GM19239 (cell line): ENCODE measurements around the gene ATAD3A.

Experiments
- DNase-seq: peaks from one replicate; pipeline ENCODE4 v3.0.0; 2011; ENCODE audit warnings: low spot score; ENCODE audit not compliant: insufficient read length
- FAIRE-seq: peaks from 2 replicates; lab custom pipeline; 2011; peaks lifted over from hg19 to GRCh38; lab: Jason Lieb, UNC

Gene ATAD3A

DNA sequence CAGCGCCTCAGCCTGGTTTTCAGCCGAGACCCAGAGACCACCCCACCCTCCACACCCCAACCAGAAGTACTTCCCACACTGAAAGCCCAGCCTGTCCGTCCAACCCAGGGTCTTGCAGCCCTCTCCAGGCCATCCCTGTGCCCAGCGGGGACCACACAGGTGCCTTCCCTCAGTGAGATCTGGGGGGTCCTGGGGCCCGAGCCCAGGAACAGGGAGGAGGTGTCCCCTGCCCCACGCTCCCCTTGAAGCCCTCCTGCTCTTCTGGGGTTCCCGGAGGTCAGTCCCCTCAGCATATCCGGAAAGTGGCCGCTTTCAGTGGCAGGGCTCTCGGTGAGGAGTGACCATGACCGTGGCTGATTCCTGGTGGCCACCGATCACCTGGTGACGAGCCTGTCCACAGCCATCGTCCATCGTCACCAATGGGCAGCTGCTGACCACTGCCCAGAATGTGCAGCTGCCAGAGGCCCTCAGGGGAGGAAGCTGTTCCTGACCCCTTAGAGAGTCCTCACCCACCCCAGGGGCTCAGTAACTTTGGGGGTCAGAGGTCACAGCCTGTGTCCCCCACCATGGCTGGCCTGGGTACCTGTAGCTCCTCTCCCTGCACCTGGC is 25.1 kb downstream of the ATAD3A start:
- no peak for FAIRE-seq
- no peak for DNase-seq

DNA sequence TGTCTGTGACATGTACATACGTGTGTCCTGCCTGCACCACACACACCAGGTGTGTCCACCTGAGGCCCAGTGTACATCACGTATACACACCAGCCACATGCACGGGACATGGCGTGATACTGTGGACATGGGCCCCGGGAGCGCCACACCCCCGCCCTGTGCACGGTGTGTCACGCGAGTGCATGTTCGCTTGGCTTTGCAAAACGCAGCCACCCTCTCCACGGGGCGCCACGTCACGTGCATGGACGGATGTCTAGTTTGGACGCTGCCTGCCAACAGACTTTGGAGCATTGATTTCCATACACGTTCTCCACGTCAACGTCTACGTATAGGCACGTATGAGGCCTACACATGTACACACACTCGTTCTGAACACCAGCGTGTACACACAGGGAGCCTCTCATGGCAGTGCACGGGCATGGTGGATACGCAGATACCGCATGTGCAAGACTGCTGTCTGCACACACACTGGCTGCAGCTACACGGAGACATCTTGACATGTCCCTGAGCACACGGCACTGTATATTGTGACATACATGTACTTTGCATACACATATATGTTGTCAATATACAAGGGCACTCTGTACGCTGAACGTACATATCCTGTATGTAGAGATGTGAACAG is 25.8 kb downstream of the ATAD3A start:
- no peak for FAIRE-seq
- no peak for DNase-seq

DNA sequence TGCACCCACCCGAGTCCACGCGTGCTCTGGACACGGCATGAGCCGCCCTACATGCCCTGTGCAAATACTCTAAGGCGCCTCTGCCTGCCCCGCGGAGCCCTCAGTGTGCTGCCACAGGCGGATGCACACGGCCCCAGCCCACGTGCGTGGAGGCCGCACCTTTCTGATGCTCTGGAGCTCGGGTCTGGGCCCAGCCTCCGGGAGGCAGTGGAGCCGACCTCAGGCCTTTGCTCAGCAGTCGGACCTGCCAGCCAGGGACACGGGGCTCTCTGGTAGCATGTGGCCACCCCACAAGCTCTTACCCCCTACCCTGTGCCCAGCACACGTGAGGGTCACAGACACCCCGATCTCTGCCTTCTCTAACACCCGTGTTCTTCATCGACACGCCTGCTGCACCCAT is 26.4 kb downstream of the ATAD3A start:
- DNase-seq (no peak), FAIRE-seq (no peak)

DNA sequence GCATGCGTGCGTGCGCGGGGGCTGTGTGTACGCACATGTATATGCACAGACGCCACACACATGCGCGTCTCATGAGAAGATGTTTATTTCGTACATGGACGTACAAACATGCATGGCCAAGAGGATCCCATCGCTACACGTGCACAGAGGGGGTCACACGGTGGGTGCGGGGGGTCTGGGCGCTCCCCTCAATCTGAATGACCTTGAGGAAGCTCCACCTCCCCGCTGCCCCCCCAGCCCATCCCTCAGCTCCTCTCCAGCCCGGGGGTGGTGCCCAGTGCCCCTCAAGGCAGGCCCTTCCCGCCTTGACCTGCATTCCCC is 27.0 kb downstream of the ATAD3A start:
- DNase-seq (no peak), FAIRE-seq (no peak)

DNA sequence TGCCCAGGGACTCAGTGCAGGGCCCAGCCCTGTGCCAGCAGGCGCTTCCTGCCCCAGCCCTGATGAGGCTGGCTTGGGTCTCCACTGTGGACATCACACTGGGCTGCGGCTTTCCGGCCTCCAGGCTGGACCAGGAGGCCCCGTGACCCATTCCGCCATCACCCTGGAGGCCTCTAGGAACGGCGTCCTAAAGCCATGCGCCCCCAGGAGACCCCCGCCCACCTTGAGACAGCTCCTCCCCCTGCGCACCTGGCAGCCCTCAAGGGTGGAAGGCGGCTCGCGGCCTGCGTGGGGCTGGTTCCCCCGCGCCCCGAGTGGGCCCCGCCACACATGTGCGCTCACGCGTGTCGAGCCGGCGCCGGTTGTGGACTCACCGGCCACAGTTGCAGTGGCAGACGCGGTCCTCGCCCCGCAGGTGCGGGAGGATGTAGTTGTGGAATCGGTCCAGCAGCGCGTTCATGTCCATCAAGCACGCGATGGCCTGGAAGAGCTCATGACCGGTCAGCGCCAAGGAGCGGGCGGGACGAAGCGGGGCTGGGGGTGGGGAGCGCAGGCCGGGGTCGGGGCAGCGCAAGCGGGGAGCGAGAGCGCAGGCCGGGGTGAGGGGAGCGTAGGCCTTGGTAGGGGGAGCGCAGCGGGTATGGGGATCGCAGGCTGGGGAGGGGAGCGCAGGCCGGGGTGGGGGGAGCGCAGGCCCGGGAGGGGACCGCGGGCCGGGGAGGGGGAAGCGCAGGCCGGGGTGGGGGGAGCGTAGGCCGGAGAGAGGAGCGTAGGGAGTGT is 27.5 kb downstream of the ATAD3A start:
- FAIRE-seq: no peak
- DNase-seq: no peak

DNA sequence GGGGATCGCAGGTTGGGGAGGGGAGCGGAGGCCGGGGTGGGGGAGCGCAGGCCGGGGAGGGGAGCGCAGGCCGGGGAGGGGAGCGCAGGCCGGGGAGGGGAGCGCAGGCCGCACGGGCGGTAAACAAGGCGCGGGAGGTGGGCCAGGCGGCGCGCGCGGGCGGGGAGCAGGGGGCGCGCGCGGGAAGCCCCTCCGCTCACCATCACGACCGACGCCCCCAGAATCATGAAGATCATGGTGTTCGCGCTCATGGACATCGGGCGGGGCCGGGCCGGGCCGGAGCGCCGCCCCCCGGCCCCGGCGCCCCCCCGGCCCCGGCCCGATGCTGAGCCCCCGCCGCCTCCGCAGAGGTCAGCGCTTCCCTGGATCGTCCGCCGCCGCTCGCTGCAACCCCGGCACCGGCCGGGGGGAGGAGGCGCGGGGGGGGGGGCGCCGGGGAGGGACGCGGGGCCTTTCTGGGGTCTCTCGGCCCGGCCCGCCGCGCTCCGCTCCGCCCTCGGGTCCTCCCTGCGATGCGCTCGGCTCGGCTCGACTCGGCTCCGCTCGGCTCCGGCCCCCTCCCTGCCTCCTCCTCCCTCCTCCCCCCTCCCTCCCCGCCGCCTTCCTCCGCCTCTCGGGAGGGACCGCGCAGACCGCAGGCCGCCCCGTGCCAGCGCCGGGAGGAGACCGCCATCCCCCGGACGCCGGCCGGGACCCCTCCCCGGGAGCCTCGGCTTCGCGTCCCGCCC is 28.3 kb downstream of the ATAD3A start, which contains the start of gene TMEM240:
TMEM240 (minus strand) TSS at position 535 of the 728 bp plus-strand sequence; CDS start at position 257, 278 bp downstream.
- FAIRE-seq (no peak), DNase-seq (no peak)

DNA sequence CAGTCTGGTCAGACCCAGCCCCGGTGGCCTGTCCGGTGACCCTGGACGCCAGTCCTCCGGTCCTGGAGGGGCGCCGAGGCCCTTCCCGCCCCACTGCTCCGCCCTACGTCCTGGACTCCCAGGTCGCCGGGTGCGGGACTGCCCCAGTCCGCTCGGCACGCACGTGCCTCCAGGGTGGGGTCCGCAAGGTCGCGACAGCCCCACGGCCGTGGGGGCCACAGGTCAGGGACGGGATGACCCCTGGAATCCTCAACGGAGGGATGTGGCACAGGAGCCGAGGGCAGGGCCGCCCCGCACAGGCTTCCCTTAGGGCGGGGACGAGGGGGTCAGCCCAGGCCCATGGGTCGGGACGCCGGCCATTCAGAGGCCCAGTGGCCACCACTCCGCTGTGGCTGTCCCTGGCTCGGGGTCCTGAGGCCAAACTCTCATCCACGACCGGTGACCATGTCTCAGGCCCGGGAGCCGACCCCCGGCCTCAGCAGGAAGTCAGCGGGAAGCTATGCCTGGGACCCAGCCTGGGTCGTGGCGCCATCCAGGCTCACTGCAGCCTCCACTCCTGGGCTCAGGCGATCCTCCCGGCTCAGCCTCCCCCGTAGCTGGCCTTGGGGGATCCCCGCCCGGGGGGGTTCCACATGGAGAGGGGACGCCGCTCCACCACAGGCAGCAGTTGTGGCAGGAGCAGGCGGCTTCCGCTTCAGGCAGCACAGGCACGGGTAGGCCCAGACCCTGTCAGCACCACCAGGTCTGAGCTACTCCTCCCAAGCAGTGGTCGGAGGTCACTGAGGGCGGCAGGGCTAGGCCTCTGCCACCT is 29.1 kb downstream of the ATAD3A start:
- no peak for DNase-seq
- no peak for FAIRE-seq

DNA sequence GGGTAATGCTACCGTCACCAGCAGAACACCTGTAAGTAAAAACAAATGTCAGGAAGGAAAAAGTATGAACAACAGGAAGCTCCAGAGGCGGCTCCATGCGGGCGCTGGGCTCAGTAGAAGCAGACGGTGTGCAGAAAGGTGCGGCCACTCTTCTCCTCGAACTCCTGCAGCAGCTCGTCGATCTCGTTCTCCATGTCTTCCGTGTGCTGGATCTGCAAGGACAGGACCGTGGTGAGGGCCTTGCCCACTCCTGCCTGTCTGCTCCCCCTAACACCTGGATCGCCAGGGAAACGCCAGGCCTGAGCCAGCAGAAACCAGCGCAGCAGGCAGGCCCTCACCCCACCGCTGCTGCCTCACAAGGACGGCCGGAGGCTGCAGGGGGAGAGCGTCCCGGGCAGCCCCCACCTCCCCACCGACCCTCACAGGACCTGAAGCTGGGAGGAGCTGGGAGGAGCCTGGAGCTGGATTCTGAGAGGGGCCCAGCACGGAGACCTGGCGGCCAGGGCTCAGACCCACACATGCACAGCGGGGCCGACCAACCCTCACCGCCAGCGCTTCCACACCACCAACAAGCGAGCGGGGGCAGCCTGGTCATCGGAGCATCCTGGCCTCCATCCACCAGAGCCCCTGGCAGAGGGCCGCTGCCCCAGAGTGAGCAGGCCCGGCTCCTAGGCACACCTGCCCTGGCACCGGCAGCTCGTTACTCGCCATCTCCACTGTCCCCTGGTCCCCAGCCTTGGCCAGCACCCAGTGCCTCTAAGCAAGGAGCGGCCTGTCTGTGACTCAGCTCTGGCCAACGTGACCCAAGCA is 30.2 kb downstream of the ATAD3A start:
- FAIRE-seq (no peak), DNase-seq (no peak)

DNA sequence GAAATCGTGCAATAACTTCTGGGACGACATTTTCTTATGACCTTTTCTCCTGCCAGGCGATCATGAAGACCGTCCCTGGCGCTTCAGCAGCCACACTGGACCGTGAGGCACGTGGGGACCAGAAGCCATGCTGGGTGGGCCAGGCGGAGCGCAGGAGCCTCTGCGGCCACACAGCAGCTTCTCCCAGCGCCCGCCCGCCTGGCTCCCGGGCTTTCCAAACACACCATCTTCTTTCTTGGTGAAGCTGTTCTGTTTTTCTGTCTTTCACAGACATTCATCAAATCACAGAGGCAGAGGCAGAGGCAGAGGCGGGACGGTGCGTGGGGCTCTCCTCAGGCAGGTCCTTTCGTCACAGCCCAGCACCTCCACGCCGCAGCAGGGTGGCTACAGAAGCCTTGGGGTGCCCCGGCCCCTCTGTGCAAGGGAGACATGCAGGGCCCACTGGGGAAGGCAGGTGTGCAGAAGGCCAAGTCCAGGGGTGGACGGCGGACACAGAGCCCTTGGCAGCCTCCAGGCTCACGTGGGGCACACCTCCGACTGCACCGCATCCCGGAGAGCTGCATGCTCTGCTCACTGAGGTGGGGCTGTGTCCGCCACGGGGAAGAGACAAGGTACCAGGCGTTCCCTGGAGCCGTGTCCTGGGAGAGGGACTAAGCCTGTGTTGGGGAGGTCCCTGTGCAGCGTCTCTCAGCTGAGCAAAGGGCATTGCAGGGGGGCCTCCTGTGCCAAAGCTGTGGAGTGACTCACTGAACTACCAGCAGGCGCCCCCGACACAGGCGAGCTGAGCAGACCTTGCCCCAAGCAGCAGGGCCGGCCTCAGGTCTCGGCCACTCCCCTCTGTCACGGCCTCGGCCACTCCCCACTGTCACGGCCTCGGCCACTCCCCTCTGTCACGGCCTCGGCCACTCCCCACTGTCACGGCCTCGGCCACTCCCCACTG is 31.1 kb downstream of the ATAD3A start:
- DNase-seq: no peak
- FAIRE-seq: no peak

DNA sequence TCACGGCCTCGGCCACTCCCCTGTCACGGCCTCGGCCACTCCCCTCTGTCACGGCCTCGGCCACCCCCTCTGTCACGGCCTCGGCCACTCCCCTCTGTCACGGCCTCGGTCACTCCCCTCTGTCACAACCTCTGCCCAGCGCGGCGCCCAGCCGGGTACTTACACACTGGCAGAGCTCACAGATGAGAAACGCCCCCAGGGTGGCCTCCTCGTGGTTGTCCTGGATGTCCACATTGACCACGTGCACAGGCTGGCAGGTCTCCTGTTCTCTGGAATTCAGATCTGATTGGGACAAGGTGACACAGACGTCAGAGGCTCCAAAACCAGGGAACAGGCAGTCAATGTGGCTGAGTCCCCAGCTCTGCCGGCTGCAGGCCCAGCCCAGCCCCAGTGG is 31.7 kb downstream of the ATAD3A start:
- no peak for FAIRE-seq
- DNase-seq: no peak

DNA sequence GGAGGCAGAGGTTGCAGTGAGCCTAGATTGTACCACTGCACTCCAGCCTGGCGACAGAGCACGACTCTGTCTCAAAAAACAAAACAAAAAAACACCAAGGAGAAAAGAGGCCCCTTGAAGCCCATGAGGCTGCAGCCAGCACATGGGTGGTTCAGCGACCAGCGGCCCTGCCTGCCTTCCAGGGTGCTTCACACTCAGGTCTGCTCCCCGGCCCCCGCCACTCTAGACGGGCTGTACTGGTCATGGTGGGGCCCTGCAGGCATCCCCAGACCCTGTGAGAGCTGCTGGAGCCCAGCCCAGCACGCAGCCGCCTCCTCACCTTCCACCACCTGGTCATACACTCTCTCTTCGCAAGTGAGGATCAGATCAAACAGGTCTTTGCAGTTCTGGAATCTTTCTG is 32.6 kb downstream of the ATAD3A start:
- no peak for DNase-seq
- FAIRE-seq: no peak

DNA sequence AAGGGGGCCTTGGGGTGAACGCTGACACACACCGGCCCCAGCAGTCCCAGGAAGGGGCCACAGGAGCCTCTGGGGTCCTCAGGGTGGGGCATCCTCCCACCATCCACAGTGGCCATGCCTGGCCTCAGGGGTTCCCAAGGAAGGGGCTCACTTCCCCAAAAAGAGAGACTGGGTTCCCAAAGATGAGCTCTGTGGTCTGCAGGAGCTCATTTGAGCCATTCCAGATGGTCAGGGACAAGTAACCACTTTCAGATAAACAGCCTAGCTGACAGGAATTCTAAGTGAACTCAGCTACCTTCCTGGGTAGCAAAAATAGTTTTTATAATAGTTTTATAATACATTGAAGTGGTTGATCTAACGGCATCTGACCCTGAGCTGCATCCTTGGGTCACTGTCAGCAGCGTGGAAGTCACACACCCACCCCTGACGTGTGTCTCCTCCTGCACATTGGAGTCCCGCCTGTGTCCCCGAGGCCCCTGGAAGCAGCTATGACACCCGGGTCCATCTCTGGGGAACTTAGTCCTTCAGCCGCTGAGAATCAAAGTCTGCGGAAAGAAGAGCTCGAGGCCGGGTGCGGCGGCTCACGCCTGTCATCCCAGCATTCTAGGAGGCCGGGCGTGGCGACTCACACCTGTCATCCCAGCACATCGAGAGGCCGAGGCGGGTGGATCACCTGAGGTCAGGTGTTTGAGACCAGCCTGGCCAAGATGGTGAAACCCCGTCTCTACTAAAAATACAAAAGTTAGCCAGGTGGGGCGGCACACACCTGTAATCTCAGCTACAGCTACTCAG is 34.2 kb downstream of the ATAD3A start:
- DNase-seq (no peak), FAIRE-seq (no peak)

DNA sequence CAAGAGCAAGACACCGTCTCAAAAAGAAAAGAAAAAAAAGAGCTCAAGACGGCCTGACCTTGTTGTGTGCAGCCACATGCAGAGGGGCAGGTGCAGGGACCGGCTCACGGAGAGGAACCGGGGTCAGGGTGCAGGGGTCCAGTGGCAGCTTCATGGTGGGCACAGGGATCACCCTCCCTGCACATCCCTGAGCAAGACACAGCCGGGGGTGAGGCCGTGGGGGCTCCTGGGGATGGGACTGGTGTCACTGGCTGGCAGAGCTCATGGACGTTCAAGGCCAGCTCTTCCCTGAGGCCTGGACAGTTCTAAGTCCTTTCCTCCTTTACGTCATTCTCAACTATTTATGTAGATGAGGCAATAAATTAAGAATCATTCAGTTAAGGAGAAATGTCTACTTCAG is 35.0 kb downstream of the ATAD3A start:
- no peak for DNase-seq
- FAIRE-seq: no peak

DNA sequence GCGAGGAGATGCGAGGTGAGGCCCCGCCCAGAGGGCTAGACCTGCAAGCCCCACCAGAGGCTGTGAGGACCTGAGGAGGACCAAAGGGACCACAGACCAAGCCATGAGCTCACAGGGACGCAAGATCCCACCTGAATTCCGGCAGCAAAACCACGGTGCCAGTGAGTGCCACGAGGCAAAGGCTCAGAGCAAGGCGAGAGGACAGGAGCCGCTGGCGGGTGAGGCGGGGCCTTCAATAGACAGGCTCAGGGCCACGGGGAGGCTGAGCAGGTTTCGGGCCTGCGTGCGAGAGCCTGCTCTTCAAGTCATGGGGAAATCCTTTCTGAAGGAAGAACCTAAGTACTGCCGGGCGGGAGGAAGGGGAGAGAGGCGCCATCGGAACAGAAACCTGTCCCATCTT is 35.5 kb downstream of the ATAD3A start:
- DNase-seq (no peak), FAIRE-seq (no peak)

DNA sequence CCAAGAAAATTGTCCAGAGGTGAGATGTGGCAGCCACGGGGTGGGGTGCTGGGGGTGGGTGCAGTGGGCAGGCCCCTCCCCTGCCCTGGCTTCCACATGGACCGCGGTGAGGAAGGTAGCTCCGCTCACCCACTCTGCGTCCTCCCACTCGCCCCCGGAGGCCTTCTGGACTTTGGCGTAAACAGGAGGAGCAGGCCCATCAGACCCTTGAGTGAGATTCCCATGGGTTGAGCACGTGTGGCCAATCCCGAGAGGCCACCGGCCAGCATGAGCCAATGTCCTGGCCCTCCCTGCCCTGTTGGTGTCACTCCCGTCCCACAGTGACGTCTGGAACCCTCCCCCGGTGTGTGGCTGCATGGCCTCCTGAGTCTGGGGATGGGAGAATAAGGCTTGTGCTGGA is 36.6 kb downstream of the ATAD3A start:
- no peak for DNase-seq
- FAIRE-seq: no peak

DNA sequence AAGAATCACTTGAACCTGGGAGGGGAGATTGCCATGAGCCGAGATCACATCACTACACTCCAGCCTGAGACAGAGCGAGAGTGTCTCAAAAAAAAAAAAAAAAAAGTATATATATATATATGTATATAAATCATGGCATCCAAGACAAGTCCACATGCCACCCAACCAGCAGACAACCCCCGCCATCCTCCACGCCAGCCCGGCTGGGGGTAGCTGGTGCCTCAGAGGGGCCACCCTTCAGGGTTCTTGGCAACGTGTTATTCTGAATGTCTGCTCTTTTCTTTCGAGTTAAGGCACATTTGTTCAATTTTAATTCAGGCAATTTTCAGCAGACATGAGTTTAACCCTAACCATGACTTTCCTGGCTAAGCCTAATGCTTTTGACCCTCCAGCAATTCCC is 38.1 kb downstream of the ATAD3A start:
- DNase-seq: no peak
- no peak for FAIRE-seq

DNA sequence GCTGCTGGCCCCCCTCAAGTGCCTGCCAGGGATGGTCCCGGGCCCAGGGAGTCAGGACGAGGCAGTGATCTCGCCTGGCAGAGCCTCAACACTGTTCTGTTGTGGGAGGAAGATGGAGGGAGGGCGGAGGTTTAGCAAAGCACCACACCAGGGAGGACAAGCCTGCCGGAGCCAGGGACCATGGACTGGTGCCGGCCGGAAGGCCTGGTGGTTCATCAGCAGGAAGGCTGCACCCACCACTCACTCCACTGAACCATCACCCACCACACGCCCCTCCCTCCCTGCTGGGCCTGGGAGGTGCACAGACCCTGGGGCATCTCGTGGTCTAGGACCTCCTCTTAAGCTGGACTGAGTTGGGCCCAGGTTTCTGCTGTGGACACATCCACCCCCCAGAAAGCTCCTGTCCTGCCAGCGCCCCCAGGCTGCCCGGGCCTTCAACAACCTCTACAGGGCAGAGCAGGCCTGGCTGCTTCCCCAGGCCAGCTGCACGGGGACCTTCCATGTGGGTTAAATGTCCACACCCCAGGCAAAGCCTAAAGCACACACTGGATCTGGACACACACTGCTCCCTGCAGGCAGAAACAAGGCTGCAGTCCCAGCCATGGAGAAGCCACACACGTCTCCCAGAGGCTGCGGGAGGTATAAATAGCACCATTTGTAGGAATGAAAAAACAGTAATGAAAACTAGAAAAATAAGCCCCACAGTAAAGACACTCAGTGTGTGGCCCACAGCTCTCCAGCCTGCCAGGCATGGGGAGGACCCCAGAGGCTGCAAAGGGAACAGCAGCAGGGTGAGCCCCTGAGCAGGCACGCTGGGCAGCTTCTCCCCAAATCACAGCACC is 38.9 kb downstream of the ATAD3A start:
- FAIRE-seq (no peak), DNase-seq (no peak)
